ENCODE data around the gene GLMP. TPM values are rescaled to one million over a fixed set of nuclear protein-coding genes. Genes with fewer than 3 reads are reported as not detected.
A peak's percentile ranks its signal among the peaks of the same experiment; 100 is the strongest.

The GLMP gene
- total and polyA plus RNA-seq, 2 of the 13 experiments (the other 11 are each of a cell fraction or from before 2014, with no cell fraction given): 44.6 to 75.8 TPM

DNA sequence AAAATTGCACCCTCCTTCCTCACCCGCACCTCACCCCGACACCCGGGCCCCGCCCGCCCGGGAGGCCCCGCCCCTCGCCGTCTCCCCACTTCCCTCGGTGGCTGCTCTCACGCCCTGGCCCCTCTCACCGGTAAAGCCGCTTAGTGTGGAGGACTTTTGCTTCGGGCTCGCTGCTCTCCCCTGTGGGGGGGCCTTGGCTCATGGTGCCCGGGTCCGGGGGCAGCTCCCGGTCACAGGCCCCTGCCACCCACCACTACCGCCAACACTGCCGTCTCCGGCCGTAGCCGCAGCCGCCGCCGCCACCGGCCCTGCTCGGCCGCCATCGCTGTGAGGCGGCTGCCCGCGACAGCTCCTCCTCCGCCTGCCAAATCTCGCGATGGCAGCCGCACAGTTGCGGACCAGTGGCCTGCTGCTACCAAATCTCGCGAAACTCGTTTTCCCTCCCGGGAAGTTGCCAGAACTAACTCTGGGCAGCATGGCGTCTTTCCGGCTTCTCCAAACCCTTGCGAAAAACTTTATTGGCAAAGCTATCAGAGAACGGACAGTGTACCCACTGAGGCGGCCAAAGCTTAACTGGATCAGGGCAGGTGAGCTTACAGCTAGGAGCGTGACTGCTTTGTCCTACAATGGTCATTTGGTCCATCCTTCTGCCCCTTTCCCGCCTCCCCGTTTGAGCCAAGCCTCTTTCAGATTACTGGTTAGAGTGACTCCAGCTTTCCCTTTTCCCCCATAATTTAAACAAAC, 12.8 kb downstream of the GLMP start, which contains the start of gene SMG5 (continued):
- TF ChIP-seq ZNF256 (CRISPR knock-in tag; conservative IDR thresholded peaks at IDR 0.05) (no peak), ZNF678 (CRISPR knock-in tag; IDR thresholded peaks at IDR 0.05) (no peak), THYN1 (CRISPR knock-in tag; IDR thresholded peaks at IDR 0.05; ENCODE audit: borderline replicate concordance, low read depth) (no peak), ZSCAN20 (CRISPR knock-in tag; IDR thresholded peaks at IDR 0.05; ENCODE audit: borderline replicate concordance) (0 out of 2 replicates have a peak, but pooled peaks have one; percentile 1), ZNF232 (CRISPR knock-in tag; IDR thresholded peaks at IDR 0.05; ENCODE audit: borderline replicate concordance) (peak; percentile 57; the same call in 1 of the 2 replicates), ONECUT2 (CRISPR knock-in tag; IDR thresholded peaks at IDR 0.05) (0 out of 2 replicates have a peak, but pooled peaks have one; percentile 22), ZNF614 (CRISPR knock-in tag; IDR thresholded peaks at IDR 0.05; ENCODE audit: borderline replicate concordance) (peak; percentile 83), HOXD1 (CRISPR knock-in tag; IDR thresholded peaks at IDR 0.05) (no peak), GATAD2A (CRISPR knock-in tag; IDR thresholded peaks at IDR 0.05) (peak; percentile 82)
- TF ChIP-seq, protein P1, sequence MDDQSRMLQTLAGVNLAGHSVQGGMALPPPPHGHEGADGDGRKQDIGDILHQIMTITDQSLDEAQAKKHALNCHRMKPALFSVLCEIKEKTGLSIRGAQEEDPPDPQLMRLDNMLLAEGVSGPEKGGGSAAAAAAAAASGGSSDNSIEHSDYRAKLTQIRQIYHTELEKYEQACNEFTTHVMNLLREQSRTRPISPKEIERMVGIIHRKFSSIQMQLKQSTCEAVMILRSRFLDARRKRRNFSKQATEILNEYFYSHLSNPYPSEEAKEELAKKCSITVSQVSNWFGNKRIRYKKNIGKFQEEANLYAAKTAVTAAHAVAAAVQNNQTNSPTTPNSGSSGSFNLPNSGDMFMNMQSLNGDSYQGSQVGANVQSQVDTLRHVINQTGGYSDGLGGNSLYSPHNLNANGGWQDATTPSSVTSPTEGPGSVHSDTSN (CRISPR knock-in tag; IDR thresholded peaks at IDR 0.05; ENCODE audit: borderline replicate concordance): no peak
- TF ChIP-seq, protein P2, sequence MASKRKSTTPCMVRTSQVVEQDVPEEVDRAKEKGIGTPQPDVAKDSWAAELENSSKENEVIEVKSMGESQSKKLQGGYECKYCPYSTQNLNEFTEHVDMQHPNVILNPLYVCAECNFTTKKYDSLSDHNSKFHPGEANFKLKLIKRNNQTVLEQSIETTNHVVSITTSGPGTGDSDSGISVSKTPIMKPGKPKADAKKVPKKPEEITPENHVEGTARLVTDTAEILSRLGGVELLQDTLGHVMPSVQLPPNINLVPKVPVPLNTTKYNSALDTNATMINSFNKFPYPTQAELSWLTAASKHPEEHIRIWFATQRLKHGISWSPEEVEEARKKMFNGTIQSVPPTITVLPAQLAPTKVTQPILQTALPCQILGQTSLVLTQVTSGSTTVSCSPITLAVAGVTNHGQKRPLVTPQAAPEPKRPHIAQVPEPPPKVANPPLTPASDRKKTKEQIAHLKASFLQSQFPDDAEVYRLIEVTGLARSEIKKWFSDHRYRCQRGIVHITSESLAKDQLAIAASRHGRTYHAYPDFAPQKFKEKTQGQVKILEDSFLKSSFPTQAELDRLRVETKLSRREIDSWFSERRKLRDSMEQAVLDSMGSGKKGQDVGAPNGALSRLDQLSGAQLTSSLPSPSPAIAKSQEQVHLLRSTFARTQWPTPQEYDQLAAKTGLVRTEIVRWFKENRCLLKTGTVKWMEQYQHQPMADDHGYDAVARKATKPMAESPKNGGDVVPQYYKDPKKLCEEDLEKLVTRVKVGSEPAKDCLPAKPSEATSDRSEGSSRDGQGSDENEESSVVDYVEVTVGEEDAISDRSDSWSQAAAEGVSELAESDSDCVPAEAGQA (IDR thresholded peaks at IDR 0.05; ENCODE audit: low read depth): peak; percentile 97
- TF ChIP-seq, protein P2 (CRISPR knock-in tag; IDR thresholded peaks at IDR 0.05; ENCODE audit: borderline replicate concordance): peak; percentile 14; the same call in 1 of the 2 replicates
- TF ChIP-seq, protein P3, sequence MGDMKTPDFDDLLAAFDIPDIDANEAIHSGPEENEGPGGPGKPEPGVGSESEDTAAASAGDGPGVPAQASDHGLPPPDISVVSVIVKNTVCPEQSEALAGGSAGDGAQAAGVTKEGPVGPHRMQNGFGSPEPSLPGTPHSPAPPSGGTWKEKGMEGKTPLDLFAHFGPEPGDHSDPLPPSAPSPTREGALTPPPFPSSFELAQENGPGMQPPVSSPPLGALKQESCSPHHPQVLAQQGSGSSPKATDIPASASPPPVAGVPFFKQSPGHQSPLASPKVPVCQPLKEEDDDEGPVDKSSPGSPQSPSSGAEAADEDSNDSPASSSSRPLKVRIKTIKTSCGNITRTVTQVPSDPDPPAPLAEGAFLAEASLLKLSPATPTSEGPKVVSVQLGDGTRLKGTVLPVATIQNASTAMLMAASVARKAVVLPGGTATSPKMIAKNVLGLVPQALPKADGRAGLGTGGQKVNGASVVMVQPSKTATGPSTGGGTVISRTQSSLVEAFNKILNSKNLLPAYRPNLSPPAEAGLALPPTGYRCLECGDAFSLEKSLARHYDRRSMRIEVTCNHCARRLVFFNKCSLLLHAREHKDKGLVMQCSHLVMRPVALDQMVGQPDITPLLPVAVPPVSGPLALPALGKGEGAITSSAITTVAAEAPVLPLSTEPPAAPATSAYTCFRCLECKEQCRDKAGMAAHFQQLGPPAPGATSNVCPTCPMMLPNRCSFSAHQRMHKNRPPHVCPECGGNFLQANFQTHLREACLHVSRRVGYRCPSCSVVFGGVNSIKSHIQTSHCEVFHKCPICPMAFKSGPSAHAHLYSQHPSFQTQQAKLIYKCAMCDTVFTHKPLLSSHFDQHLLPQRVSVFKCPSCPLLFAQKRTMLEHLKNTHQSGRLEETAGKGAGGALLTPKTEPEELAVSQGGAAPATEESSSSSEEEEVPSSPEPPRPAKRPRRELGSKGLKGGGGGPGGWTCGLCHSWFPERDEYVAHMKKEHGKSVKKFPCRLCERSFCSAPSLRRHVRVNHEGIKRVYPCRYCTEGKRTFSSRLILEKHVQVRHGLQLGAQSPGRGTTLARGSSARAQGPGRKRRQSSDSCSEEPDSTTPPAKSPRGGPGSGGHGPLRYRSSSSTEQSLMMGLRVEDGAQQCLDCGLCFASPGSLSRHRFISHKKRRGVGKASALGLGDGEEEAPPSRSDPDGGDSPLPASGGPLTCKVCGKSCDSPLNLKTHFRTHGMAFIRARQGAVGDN (CRISPR knock-in tag; IDR thresholded peaks at IDR 0.05): peak; percentile 91
- TF ChIP-seq, protein P4, sequence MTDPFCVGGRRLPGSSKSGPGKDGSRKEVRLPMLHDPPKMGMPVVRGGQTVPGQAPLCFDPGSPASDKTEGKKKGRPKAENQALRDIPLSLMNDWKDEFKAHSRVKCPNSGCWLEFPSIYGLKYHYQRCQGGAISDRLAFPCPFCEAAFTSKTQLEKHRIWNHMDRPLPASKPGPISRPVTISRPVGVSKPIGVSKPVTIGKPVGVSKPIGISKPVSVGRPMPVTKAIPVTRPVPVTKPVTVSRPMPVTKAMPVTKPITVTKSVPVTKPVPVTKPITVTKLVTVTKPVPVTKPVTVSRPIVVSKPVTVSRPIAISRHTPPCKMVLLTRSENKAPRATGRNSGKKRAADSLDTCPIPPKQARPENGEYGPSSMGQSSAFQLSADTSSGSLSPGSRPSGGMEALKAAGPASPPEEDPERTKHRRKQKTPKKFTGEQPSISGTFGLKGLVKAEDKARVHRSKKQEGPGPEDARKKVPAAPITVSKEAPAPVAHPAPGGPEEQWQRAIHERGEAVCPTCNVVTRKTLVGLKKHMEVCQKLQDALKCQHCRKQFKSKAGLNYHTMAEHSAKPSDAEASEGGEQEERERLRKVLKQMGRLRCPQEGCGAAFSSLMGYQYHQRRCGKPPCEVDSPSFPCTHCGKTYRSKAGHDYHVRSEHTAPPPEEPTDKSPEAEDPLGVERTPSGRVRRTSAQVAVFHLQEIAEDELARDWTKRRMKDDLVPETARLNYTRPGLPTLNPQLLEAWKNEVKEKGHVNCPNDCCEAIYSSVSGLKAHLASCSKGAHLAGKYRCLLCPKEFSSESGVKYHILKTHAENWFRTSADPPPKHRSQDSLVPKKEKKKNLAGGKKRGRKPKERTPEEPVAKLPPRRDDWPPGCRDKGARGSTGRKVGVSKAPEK (CRISPR knock-in tag; IDR thresholded peaks at IDR 0.05; ENCODE audit: borderline replicate concordance): no peak
